ENCODE results near the gene ENOX1. TPM values are rescaled to one million over a fixed set of nuclear protein-coding genes. Genes with fewer than 3 reads are reported as not detected.

ENOX1 gene
- polyA plus RNA-seq, 3 donors, result 0.04 TPM; not detected in 2

DNA sequence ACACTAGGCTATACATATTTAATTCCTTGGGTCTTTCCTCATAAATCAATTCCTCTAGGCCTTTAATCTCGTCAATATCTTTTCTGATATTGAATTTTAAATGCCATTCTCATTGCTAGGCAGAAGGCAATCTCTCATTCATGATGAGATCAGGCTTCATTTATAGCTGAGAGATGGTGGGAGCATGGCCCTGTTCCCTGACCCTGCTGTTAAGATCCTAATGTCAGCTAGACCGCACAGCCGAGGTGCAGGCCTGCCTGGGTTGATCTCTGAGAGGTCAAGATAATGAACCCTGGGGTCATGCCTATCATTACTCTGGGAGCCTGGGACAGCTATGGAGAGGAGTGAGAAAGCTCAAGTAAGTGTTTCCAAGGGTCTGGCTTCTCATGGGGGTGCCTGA is 509.6 kb downstream of the ENOX1 start:
- TF ChIP-seq, protein P1, sequence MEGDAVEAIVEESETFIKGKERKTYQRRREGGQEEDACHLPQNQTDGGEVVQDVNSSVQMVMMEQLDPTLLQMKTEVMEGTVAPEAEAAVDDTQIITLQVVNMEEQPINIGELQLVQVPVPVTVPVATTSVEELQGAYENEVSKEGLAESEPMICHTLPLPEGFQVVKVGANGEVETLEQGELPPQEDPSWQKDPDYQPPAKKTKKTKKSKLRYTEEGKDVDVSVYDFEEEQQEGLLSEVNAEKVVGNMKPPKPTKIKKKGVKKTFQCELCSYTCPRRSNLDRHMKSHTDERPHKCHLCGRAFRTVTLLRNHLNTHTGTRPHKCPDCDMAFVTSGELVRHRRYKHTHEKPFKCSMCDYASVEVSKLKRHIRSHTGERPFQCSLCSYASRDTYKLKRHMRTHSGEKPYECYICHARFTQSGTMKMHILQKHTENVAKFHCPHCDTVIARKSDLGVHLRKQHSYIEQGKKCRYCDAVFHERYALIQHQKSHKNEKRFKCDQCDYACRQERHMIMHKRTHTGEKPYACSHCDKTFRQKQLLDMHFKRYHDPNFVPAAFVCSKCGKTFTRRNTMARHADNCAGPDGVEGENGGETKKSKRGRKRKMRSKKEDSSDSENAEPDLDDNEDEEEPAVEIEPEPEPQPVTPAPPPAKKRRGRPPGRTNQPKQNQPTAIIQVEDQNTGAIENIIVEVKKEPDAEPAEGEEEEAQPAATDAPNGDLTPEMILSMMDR (IDR thresholded peaks at IDR 0.05), result no peak
- intact Hi-C loops (cut with micrococcal nuclease), result no loop called here
- H3K4me1 Mint-ChIP-seq, result no peaks in the 10 kb centered on the region
- H3K36me3 Mint-ChIP-seq, result no peaks in the 10 kb centered on the region
- no peak overlapping the region for H3K4me3 Mint-ChIP-seq
- Histone ChIP-seq H3K4me2 (replicated peaks; ENCODE audit: extremely low read depth, low read length, poor library complexity, severe bottlenecking) (no peak overlapping the region), H3K36me3 (replicated peaks in 1 of 2; ENCODE audit: control insufficient read depth in 1 of 2, insufficient read depth in 2 of 2, low read length in 2 of 2) (no peaks in the 10 kb centered on the region), H4K20me1 (ENCODE audit: insufficient read depth, low read length) (no peaks in the 10 kb centered on the region), H3K4me3 (replicated peaks in 1 of 3; ENCODE audit: low read depth in 2 of 3, low read length in 3 of 3) (no peak overlapping the region), H3K79me2 (ENCODE audit: insufficient read depth, low read length) (no peaks in the 10 kb centered on the region), H3K27me3 (ENCODE audit: control insufficient read depth in 2 of 2, insufficient read depth in 2 of 2, low read length in 2 of 2) (no peaks in the 10 kb centered on the region), H3K27ac (ENCODE audit: low read depth in 1 of 2, low read length in 2 of 2) (no peak overlapping the region), H3K4me1 (ENCODE audit: control insufficient read depth in 1 of 2, insufficient read depth in 2 of 2, low read length in 2 of 2) (no peaks in the 10 kb centered on the region), H3K9me3 (replicated peaks in 1 of 2; ENCODE audit: control insufficient read depth in 1 of 2, insufficient read depth in 1 of 2, low read length in 2 of 2) (no peaks in the 10 kb centered on the region), H2AFZ (ENCODE audit: insufficient read depth, low read depth, low read length, poor library complexity, severe bottlenecking) (no peak overlapping the region), H3K9ac (ENCODE audit: insufficient read depth, low read length, poor library complexity, severe bottlenecking) (no peak overlapping the region)
- DNase-seq, result no peak
- no peak overlapping the region for H3K27ac Mint-ChIP-seq
- 100% methylated on average over 1 of the region's 3 CpGs for WGBS (ENCODE audit: insufficient coverage)
- peaks cover 0 to 4% (median 0%) of the 10 kb centered on the region in 7 donors for H3K9me3 Mint-ChIP-seq
- H3K27me3 Mint-ChIP-seq (ENCODE audit: low read depth in 3 of 3), result no peaks in the 10 kb centered on the region

GRCh38 chr13:43274881-43275280 is 511.9 kb downstream of the ENOX1 start:
- Histone ChIP-seq H3K9me3 (replicated peaks in 1 of 2; ENCODE audit: control insufficient read depth in 1 of 2, insufficient read depth in 1 of 2, low read length in 2 of 2) (no peaks in the 10 kb centered on the region), H4K20me1 (ENCODE audit: insufficient read depth, low read length) (no peaks in the 10 kb centered on the region), H3K27me3 (ENCODE audit: control insufficient read depth in 2 of 2, insufficient read depth in 2 of 2, low read length in 2 of 2) (no peaks in the 10 kb centered on the region), H2AFZ (ENCODE audit: insufficient read depth, low read depth, low read length, poor library complexity, severe bottlenecking) (no peak overlapping the region), H3K4me2 (replicated peaks; ENCODE audit: extremely low read depth, low read length, poor library complexity, severe bottlenecking) (no peak overlapping the region), H3K36me3 (replicated peaks in 1 of 2; ENCODE audit: control insufficient read depth in 1 of 2, insufficient read depth in 2 of 2, low read length in 2 of 2) (no peaks in the 10 kb centered on the region), H3K9ac (ENCODE audit: insufficient read depth, low read length, poor library complexity, severe bottlenecking) (no peak overlapping the region), H3K27ac (ENCODE audit: low read depth in 1 of 2, low read length in 2 of 2) (no peak overlapping the region), H3K79me2 (ENCODE audit: insufficient read depth, low read length) (no peaks in the 10 kb centered on the region), H3K4me1 (ENCODE audit: control insufficient read depth in 1 of 2, insufficient read depth in 2 of 2, low read length in 2 of 2) (no peaks in the 10 kb centered on the region), H3K4me3 (replicated peaks in 1 of 3; ENCODE audit: low read depth in 2 of 3, low read length in 3 of 3) (no peak overlapping the region)
- Mint-ChIP-seq H3K4me1 (no peaks in the 10 kb centered on the region), H3K27ac (no peak overlapping the region), H3K4me3 (no peak overlapping the region), H3K9me3 (peaks cover 0 to 4% (median 0%) of the 10 kb centered on the region in 7 donors), H3K27me3 (ENCODE audit: low read depth in 3 of 3) (no peaks in the 10 kb centered on the region), H3K36me3 (no peaks in the 10 kb centered on the region)
- intact Hi-C loops (cut with micrococcal nuclease), result no loop called here
- TF ChIP-seq, protein P1 (IDR thresholded peaks at IDR 0.05), result no peak
- no peak for DNase-seq
- WGBS (ENCODE audit: insufficient coverage), result no CpG with 5 or more reads among the region's 4 CpGs
